ENCODE measurements around the gene KHNYN.

Gene KHNYN

GRCh38 chr14:24388474-24389179 is 41.1 kb upstream of the KHNYN start:
- no peak overlapping the region for H3K27ac ChIP-seq
- DNase-seq (ENCODE audit: low spot score), result no peak
- ChIA-PET CTCF (interaction anchor here (0.6 kb wide), 1 partner anchor 20 kb away, joined by 3 read pairs; no protein-coding TSS in a partner anchor), POLR2A (ENCODE audit: low non-redundant PET) (no interaction called here)
- TF ChIP-seq, protein P1, sequence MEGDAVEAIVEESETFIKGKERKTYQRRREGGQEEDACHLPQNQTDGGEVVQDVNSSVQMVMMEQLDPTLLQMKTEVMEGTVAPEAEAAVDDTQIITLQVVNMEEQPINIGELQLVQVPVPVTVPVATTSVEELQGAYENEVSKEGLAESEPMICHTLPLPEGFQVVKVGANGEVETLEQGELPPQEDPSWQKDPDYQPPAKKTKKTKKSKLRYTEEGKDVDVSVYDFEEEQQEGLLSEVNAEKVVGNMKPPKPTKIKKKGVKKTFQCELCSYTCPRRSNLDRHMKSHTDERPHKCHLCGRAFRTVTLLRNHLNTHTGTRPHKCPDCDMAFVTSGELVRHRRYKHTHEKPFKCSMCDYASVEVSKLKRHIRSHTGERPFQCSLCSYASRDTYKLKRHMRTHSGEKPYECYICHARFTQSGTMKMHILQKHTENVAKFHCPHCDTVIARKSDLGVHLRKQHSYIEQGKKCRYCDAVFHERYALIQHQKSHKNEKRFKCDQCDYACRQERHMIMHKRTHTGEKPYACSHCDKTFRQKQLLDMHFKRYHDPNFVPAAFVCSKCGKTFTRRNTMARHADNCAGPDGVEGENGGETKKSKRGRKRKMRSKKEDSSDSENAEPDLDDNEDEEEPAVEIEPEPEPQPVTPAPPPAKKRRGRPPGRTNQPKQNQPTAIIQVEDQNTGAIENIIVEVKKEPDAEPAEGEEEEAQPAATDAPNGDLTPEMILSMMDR (conservative IDR thresholded peaks at IDR 0.05; ENCODE audit: low read depth), result no peak

DNA sequence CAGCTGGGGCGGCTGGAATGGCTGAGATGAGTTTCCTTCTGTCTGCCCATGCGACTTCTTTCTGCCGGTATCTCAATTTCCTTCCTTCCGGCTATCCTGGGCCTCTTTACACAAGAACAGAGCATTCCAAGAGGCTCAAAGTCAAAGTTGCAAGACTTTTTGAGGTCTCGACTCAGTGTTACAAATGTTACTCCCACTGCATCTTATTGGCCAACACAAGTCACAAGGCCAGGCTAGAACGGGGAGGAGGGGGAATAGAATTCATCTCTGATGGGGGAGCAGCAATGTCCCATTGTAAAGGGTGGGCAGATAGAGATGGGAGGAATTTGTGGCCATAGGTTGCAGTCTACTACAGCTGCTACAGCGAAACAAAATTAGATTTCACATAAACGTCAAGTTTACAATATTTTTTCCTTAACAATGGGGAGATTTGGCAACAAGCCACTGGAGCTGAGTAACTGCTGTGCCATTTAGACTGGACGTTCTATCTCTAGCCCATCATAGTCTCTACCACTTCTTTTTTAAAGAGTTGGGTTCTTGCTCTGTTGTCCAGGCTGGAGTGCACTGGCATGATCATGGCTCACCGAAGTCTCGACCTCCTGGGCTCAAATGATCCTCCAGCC is 40.4 kb upstream of the KHNYN start:
- no peak overlapping the region for H3K27ac ChIP-seq
- POLR2A ChIA-PET (ENCODE audit: low non-redundant PET), result no interaction called here
- TF ChIP-seq, protein P1 (conservative IDR thresholded peaks at IDR 0.05; ENCODE audit: low read depth), result no peak
- CTCF ChIA-PET, result no interaction called here
- DNase-seq (ENCODE audit: low spot score), result no peak

DNA sequence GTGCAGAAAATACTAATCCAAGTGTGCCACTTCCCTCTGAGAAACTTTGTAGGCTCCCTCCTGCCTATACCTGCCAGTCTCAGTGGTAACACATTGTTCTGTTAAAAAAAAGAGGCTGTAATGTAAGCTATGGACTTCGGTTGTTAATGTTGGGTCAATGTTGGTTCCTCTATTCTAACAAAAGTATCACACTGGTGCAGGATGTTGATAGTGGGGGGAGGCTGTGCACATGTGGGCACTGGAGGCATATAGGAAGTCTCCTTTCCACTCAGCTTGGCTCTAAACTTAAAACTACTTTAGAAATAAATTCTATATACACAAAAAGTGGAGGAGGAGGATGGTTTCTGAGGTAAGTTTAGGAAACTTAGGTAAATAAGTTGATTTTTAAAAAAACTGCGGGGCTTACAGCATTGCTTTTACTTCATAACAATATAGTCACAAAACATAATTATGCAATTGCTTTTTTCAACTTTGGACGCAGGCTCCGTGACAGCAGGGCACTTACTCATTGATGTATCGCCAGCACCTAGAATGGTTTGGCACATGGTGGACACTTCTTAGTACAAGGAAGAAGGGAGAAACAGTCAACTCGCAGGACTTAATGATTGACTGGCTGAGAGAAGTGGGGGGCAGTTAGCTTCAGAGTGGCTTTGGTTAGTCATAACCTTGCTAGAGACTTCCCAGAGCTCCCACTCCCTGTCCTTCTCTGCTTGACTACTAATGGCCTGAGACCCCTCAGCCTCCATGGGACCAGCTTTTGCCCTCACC is 38.9 kb upstream of the KHNYN start:
- ChIA-PET POLR2A (ENCODE audit: low non-redundant PET) (no interaction called here), CTCF (interaction anchor here (0.7 kb wide), 1 partner anchor 58 kb away, joined by 4 read pairs; no protein-coding TSS in a partner anchor)
- no peak for DNase-seq (ENCODE audit: low spot score)
- TF ChIP-seq, protein P1 (conservative IDR thresholded peaks at IDR 0.05; ENCODE audit: low read depth), result no peak
- no peak overlapping the region for H3K27ac ChIP-seq

DNA sequence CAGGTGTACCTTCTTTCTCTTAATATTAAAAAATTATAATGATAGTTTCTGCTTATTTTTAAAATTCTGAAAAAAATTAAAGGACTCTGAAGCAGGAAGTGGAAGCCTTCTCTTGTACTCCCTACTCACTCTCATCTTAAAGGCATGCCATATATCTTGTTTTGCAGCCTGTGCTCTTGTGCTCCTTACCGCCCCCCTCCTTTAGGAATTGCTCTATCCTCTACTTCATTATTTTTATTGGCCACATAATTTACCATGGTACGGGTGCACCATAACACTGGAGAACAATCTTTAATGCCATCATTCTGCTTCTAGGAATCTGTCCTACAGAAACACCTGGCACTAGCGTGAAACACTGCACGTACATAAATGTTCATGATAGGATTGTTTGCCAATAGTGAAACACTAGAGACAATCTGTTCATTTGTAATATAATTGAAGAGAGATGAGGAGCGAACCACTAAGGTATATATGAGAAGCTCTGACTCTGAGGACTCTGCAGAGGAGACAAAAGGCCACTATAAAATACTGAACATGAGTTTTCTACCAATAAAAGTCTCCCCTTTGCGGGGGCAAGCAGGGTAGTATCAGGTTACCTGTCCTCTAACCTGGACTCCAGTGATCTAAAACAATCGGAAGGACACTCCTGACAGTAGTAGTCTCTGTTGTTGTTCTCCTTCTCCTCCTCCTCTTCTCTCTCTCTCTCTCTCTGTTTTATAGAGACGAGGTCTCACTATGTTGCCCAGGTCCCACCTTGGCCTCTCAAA is 37.2 kb upstream of the KHNYN start:
- DNase-seq (ENCODE audit: low spot score), result peak; percentile 62
- ChIA-PET POLR2A (ENCODE audit: low non-redundant PET) (no interaction called here), CTCF (interaction anchor here (0.6 to 0.7 kb wide), 3 partner anchors 29 to 129 kb away, joined by 3 to 5 read pairs (median 3); partner anchors contain the start of gene TGM1)
- H3K27ac ChIP-seq, result no peak overlapping the region
- TF ChIP-seq, protein P1 (conservative IDR thresholded peaks at IDR 0.05; ENCODE audit: low read depth), result no peak

GRCh38 chr14:24394275-24394674 is 35.5 kb upstream of the KHNYN start:
- no peak for DNase-seq (ENCODE audit: low spot score)
- POLR2A ChIA-PET (ENCODE audit: low non-redundant PET), result no interaction called here
- H3K27ac ChIP-seq, result no peak overlapping the region
- CTCF ChIA-PET, result no interaction called here
- TF ChIP-seq, protein P1 (conservative IDR thresholded peaks at IDR 0.05; ENCODE audit: low read depth), result no peak
